Superior temporal gyrus (tissue), 1 donor: Measurements from ENCODE around the gene RBPMS2.

Source experiments
- DNase-seq: peaks from one replicate; pipeline ENCODE4 v3.0.0-alpha.2; 2016; ENCODE audit errors: extremely low spot score

Gene RBPMS2

DNA sequence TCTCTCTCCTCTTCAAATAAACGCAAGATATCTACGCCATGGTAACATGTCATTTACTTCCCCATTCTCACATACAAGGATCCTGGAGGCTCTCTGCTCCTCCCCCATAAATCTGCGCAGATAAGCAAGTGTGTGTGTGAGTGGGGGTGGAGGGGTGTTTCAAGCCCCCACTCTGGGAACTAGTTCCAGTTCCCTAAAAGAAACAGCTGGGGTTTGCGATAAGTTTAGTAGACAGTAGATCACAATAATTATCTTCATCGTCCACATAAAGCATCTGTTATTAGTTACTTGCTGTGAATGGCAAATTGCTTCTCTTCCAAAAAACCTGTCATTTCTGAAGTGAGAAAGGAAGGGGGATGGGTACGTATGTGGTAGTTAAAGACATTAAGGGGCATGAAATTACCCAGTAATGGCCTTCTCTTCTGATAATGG, 79.8 kb downstream of the RBPMS2 start:
- DNase-seq: peak; percentile 67

GRCh38 chr15:64694816-64695215, 80.6 kb downstream of the RBPMS2 start:
- peak; percentile 78 for DNase-seq

DNA sequence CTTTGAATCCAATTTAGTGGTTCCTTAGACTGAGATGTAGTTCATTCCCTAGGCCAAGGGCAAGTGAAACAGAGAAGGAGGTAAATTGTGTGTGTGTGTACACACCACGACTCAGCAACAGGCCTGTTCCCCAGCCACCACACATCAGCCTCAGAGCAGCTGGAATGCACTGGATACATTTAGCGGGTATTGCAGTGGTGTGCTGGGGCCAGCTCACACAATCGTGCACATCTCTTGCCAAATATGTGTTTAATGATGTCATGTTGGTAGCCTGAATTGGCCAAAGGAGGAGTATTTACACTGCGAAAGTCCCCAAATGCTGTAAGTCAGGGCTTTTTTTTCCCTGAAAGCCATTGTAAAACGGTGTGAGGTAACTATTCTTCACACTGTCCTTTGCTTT, 82.3 kb downstream of the RBPMS2 start:
- DNase-seq: peak; percentile 78

- DNase-seq: no peak
Observed at GRCh38 chr15:64691896-64692565, 83.4 kb downstream of the RBPMS2 start.

DNA sequence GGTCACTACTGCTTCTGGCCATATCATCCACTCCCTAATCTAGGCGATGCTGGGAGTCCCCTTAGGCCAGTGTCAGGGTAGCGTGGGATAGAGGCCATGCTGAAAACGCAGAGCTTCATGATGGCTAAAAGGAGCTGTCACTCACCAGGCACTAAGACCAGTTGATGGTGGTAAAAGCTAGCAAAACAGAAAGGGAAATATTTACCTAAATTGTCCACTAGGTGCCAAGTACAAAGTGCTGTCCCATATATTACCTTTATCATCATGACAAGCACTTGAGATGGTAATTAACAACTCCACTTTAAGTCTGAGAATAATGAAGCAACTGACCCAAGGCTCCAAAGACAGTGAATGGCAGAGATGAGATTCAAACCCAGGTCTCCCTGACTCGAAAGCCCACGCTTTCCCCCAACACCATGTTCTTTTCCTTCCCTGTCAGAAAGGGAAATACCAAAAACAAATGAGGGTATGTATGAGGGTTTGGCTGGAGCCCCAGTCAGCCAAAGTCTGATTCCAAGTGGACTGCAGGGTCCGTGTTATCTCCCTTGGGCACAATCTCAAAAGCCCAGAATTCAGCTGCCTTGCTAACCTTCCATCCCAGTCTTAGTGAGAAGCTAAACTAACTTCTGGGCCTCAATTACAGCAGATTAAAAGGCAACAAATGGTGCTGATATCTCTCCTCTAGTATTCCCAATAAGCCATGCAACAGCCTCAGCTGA, 84.7 kb downstream of the RBPMS2 start:
- no peak for DNase-seq

- DNase-seq: no peak
Observed at GRCh38 chr15:64690008-64690407, 85.4 kb downstream of the RBPMS2 start.
